HUES48 (cell line): ENCODE results near the gene TACC2.

ENCODE experiments used
- H3K27ac ChIP-seq: one replicate; pipeline ENCODE4 v1.7.0; 2013; ENCODE audit warnings: low read depth, low read length, inconsistent platforms
- H3K27me3 ChIP-seq: 2 replicates; pipeline ENCODE4 v1.6.1; 2013; ENCODE audit warnings: mild to moderate bottlenecking, low read length; ENCODE audit not compliant: control insufficient read depth, insufficient read depth
- H3K36me3 ChIP-seq: 2 replicates; pipeline ENCODE4 v1.6.1; 2013; ENCODE audit warnings: low read length; ENCODE audit not compliant: control insufficient read depth, insufficient read depth
- H3K4me1 ChIP-seq: 2 replicates; pipeline ENCODE4 v1.6.1; 2013; ENCODE audit warnings: mild to moderate bottlenecking, low read length; ENCODE audit not compliant: control insufficient read depth, insufficient read depth
- H3K4me3 ChIP-seq: 2 replicates; pipeline ENCODE4 v1.5.1; 2013; ENCODE audit warnings: mild to moderate bottlenecking, low read depth, low read length
- H3K9ac ChIP-seq: 2 replicates; pipeline ENCODE4 v1.6.1; 2013; ENCODE audit warnings: mild to moderate bottlenecking, low read depth, low read length, moderate library complexity
- H3K9me3 ChIP-seq: 2 replicates; pipeline ENCODE4 v1.6.1; 2013; ENCODE audit warnings: low read length; ENCODE audit not compliant: control insufficient read depth, insufficient read depth

TACC2 gene

DNA sequence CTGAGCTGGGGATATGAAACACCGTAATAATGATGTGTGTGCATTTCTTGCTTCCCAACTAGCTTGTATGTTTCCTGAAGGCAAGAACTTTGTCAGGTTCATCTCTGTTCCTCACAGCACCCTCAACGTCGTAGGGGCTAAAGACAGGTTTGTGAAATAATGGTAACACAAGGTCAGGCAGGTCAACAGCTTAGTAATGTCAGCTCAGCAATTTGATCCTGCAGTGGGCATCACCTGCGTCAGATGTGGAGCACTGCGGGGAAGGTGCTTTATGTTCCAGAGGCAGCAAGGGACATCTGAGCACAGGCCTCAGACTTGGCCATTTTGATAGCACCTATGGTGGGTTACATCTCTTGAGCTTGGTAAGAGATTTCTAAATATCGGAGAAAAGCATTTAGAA lies 230.4 kb downstream of the TACC2 start:
- H3K9me3 ChIP-seq, result no peaks in the 10 kb centered on the region
- no peaks in the 10 kb centered on the region for H3K4me1 ChIP-seq
- H3K36me3 ChIP-seq, result peaks cover 89% of the 10 kb centered on the region
- H3K4me3 ChIP-seq, result no peak overlapping the region
- no peaks in the 10 kb centered on the region for H3K27me3 ChIP-seq
- H3K27ac ChIP-seq, result no peak overlapping the region
- H3K9ac ChIP-seq, result no peak overlapping the region

DNA sequence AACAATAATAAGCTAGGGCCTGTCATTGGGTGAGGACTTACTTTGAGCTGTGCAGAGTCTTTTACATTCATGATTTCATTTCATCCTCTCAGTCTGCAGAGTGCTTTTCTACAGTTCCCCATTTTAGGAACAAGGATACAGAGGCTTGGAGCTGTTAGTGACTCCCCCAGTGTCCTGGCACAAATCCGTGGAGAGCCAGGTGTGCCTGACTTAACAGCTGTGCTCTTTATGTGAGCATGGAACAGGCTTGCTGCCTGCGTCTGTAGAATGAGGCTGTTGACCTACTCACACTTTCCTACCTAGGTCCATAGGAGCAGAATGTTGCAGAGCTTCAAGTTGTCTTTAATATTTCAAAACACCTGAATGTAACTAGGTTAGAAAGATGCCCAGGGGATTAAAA lies 231.8 kb downstream of the TACC2 start:
- Histone ChIP-seq H3K9me3 (no peaks in the 10 kb centered on the region), H3K27ac (no peak overlapping the region), H3K4me1 (no peaks in the 10 kb centered on the region), H3K9ac (no peak overlapping the region), H3K36me3 (peaks cover 93% of the 10 kb centered on the region), H3K27me3 (no peaks in the 10 kb centered on the region), H3K4me3 (no peak overlapping the region)

DNA sequence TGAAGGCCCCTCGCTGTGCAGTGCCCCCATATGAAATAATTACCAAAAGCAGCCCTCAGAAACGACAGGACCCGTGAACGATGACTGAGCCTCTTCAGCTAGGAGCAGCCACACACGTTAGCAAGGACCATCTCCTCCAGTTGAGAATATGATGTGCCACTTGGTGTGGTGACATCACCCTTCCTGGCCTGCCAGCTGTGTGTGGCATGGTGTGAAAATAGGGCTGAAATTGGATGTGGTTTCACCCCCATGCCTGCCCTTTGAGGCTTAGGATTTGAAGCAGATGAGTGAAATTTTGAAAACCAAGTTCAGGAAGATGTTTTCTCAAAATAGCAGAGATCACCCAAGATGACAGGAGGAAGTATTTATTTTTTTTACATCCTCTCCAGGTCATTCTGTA lies 233.0 kb downstream of the TACC2 start:
- Histone ChIP-seq H3K4me1 (no peaks in the 10 kb centered on the region), H3K9ac (no peak overlapping the region), H3K27me3 (no peaks in the 10 kb centered on the region), H3K4me3 (no peak overlapping the region), H3K27ac (no peak overlapping the region), H3K36me3 (peaks cover 94% of the 10 kb centered on the region), H3K9me3 (no peaks in the 10 kb centered on the region)

DNA sequence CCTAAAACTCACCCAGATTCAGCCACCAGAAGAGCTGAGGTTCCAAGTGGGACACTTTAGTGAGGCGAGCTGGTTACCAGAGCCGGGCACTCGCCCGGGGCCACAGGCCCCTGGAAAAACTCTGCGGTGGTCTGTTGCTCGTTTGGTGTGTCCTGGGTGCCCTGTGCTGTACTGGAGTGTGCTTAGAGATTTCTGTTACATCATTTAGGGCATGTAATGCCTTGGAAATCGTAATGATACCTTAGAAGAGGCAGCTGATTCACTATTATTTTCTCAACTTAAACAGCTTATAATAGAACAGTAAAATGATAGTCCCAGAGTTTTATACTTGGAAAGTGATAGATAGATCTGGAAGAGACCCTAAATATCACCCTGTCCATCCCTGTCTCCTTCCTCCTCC lies 233.7 kb downstream of the TACC2 start:
- Histone ChIP-seq H3K27me3 (no peaks in the 10 kb centered on the region), H3K27ac (no peak overlapping the region), H3K9ac (no peak overlapping the region), H3K4me3 (no peak overlapping the region), H3K4me1 (no peaks in the 10 kb centered on the region), H3K36me3 (peaks cover 94% of the 10 kb centered on the region), H3K9me3 (no peaks in the 10 kb centered on the region)

- Histone ChIP-seq H3K36me3 (peaks cover 96% of the 10 kb centered on the region), H3K4me1 (no peaks in the 10 kb centered on the region), H3K9me3 (no peaks in the 10 kb centered on the region), H3K9ac (no peak overlapping the region), H3K4me3 (no peak overlapping the region), H3K27ac (no peak overlapping the region), H3K27me3 (no peaks in the 10 kb centered on the region)
Observed at GRCh38 chr10:122224159-122224558, 235.2 kb downstream of the TACC2 start.

GRCh38 chr10:122225330-122225729 lies 236.4 kb downstream of the TACC2 start:
- H3K4me1 ChIP-seq, result no peaks in the 10 kb centered on the region
- no peaks in the 10 kb centered on the region for H3K27me3 ChIP-seq
- H3K4me3 ChIP-seq, result no peak overlapping the region
- H3K9ac ChIP-seq, result no peak overlapping the region
- H3K9me3 ChIP-seq, result no peaks in the 10 kb centered on the region
- no peak overlapping the region for H3K27ac ChIP-seq
- H3K36me3 ChIP-seq, result peaks cover 97% of the 10 kb centered on the region

- Histone ChIP-seq H3K9me3 (no peaks in the 10 kb centered on the region), H3K27me3 (no peaks in the 10 kb centered on the region), H3K36me3 (peaks cover 91% of the 10 kb centered on the region), H3K4me1 (no peaks in the 10 kb centered on the region), H3K9ac (no peak overlapping the region), H3K27ac (no peak overlapping the region), H3K4me3 (no peak overlapping the region)
Observed at GRCh38 chr10:122227754-122228153, 238.8 kb downstream of the TACC2 start.

GRCh38 chr10:122229666-122230065 lies 240.7 kb downstream of the TACC2 start:
- Histone ChIP-seq H3K36me3 (peaks cover 85% of the 10 kb centered on the region), H3K27ac (no peak overlapping the region), H3K9ac (no peak overlapping the region), H3K4me3 (no peak overlapping the region), H3K4me1 (no peaks in the 10 kb centered on the region), H3K27me3 (no peaks in the 10 kb centered on the region), H3K9me3 (no peaks in the 10 kb centered on the region)

DNA sequence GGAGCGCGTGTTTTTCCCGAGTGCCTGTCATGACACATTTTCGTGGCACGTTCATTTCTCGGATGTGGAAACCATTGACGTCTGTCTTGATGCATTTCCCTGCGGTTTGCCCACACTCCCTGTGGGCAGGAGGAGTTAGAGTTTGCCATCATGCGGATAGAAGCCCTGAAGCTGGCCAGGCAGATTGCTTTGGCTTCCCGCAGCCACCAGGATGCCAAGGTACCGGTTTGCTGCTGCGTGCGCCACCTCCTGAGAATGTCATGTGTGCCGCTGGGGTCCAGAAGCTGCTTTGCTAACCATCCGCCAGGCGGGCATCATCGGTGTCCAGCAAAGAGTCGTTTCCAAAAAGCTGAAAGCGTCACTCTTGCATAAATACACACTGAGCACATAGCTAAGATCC lies 241.3 kb downstream of the TACC2 start:
- Histone ChIP-seq H3K27me3 (no peaks in the 10 kb centered on the region), H3K9me3 (no peaks in the 10 kb centered on the region), H3K27ac (no peak overlapping the region), H3K36me3 (peaks cover 79% of the 10 kb centered on the region), H3K4me3 (no peak overlapping the region), H3K9ac (no peak overlapping the region), H3K4me1 (no peaks in the 10 kb centered on the region)

DNA sequence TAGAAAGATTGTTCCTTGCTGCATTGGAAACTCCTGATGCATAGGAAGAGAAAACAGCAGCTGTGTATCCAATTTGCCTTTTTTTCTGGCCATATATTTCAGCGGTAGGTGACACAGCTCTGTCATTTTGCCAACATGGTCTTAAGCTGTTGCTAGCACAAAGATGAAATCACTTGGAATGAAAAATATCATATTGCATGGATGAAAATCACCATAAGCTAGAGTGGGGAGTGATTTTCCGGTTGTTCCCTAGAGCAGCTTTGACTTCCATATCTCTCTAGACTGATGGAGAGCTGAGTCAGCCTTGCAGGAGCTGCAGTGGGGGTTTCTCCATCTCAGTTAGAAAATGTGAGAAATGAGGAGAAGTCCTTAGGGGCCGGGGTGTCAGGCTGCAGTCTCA lies 243.8 kb downstream of the TACC2 start:
- Histone ChIP-seq H3K27me3 (no peaks in the 10 kb centered on the region), H3K4me1 (no peaks in the 10 kb centered on the region), H3K9ac (no peak overlapping the region), H3K4me3 (no peak overlapping the region), H3K9me3 (no peaks in the 10 kb centered on the region), H3K36me3 (peaks cover 77% of the 10 kb centered on the region), H3K27ac (no peak overlapping the region)

DNA sequence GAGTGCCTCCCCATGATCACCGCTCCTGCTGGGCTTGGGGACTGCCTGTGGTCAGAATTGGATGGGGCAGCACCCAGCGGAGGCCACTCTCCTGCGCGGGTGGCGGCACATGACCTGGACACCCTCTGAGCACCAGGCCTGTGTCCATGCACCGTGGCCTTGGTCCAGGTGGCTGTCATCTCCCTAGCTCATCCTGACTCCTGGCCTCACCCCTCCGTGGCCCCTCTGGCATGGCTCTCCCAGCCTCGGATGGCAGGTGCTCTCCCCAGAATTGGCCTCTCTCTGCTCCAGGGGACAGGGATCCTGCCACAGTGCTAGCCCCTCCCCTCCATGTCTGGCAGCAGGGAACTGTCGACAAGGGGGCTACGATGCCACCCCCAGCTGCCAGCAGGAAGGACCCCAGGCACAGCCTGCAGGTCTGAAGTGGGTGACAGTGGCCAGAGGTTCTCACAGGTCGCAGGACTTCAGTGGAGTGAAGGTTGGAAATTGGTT lies 244.9 kb downstream of the TACC2 start:
- no peak overlapping the region for H3K4me3 ChIP-seq
- no peak overlapping the region for H3K27ac ChIP-seq
- no peaks in the 10 kb centered on the region for H3K4me1 ChIP-seq
- H3K9ac ChIP-seq, result no peak overlapping the region
- H3K36me3 ChIP-seq, result peaks cover 75% of the 10 kb centered on the region
- H3K9me3 ChIP-seq, result no peaks in the 10 kb centered on the region
- H3K27me3 ChIP-seq, result no peaks in the 10 kb centered on the region

GRCh38 chr10:122234416-122234815 lies 245.5 kb downstream of the TACC2 start:
- Histone ChIP-seq H3K9ac (no peak overlapping the region), H3K4me3 (no peak overlapping the region), H3K36me3 (peaks cover 73% of the 10 kb centered on the region), H3K27ac (no peak overlapping the region), H3K9me3 (no peaks in the 10 kb centered on the region), H3K4me1 (no peaks in the 10 kb centered on the region), H3K27me3 (no peaks in the 10 kb centered on the region)
